AG04450 (cell line): Measurements from ENCODE around the gene PDZRN4. TPM values are rescaled to one million over a fixed set of nuclear protein-coding genes. Genes with fewer than 3 reads are reported as not detected.
"Not testable (repeated sequence)": the region's sequence is repeated elsewhere in the genome, so short reads cannot be mapped to it uniquely, and the experiment has no call there.

Source experiments
- CTCF ChIA-PET: fragments of 300-600, 350-600 bp; formaldehyde crosslinking; extraction: SDS; loops from one replicate; lab custom pipeline; 2022; ENCODE audit warnings: antibody characterized with exemption, inconsistent platforms; lab: Charles Lee
- POLR2A ChIA-PET: fragments of 350-600 bp; formaldehyde crosslinking; extraction: SDS; loops from one replicate; lab custom pipeline; 2021; ENCODE audit warnings: antibody characterized with exemption, inconsistent platforms; lab: Yijun Ruan, JAX
- DNase-seq: peaks from one replicate; pipeline ENCODE4 v3.0.0-alpha.2; 2011; ENCODE audit warnings: low read depth, low spot score
- H3K27ac ChIP-seq: one replicate; pipeline ENCODE4 v1.5.1; 2012; ENCODE audit warnings: low read depth, low read length, control low read depth
- H3K27me3 ChIP-seq: one replicate; pipeline ENCODE4 v1.6.0; 2012; ENCODE audit warnings: low read length; ENCODE audit not compliant: control insufficient read depth, insufficient read depth
- H3K4me3 ChIP-seq: 2 replicates; pipeline ENCODE4 v1.5.1; 2011; ENCODE audit warnings: mild to moderate bottlenecking, low read depth, low read length, control low read depth
- H3K9me3 ChIP-seq: 2 replicates; pipeline ENCODE4 v1.5.1; 2012; ENCODE audit warnings: low read length; ENCODE audit not compliant: control insufficient read depth, insufficient read depth
- CTCF ChIP-seq: IDR thresholded peaks from 2 replicates; pipeline ENCODE4 v1.5.1; 2011; ENCODE audit warnings: low read depth, low read length, control low read depth, inconsistent platforms
- polyA plus RNA-seq: library from polyadenylated mRNA; depleted of rRNA; stranded (reverse); fragments of >200 nt; gene quantifications from 2 replicates; pipeline ENCODE4 v1.2.3, GENCODE V29; 2011

Gene PDZRN4
- polyA plus RNA-seq, 1 experiment: not detected

GRCh38 chr12:41277946-41278267, 89.8 kb downstream of the PDZRN4 start:
- TF ChIP-seq CTCF: no peak
- no peak for DNase-seq
- ChIA-PET POLR2A (no interaction called here), CTCF (interaction anchor here (0.9 to 4.8 kb wide), 14 partner anchors 9 to 1094 kb away, joined by 3 to 125 read pairs (median 4); no protein-coding TSS in a partner anchor)
- no peak overlapping the region for H3K4me3 ChIP-seq
- H3K27ac ChIP-seq: no peak overlapping the region
- no peaks in the 10 kb centered on the region for H3K9me3 ChIP-seq
- H3K27me3 ChIP-seq: peaks cover 3% of the 10 kb centered on the region

- H3K4me3 ChIP-seq, H3K27me3 ChIP-seq, H3K9me3 ChIP-seq, POLR2A ChIA-PET, DNase-seq, H3K27ac ChIP-seq: not testable (repeated sequence)
- CTCF ChIA-PET: interaction anchor here (1.1 to 1.2 kb wide), 2 partner anchors 334 to 744 kb away, joined by 4 to 5 read pairs; no protein-coding TSS in a partner anchor
These were observed 92.4 kb downstream of the PDZRN4 start for GRCh38 chr12:41280341-41281095.

GRCh38 chr12:41285470-41285869, 97.3 kb downstream of the PDZRN4 start:
- CTCF ChIA-PET: not testable (repeated sequence)

GRCh38 chr12:41286426-41286825, 98.3 kb downstream of the PDZRN4 start:
- no peak for DNase-seq
- CTCF ChIA-PET: interaction anchor here (1.5 to 1.7 kb wide), 2 partner anchors 9 to 10 kb away, joined by 3 to 7 read pairs; no protein-coding TSS in a partner anchor
- Histone ChIP-seq H3K27me3 (no peaks in the 10 kb centered on the region), H3K9me3 (no peaks in the 10 kb centered on the region), H3K27ac (no peak overlapping the region), H3K4me3 (no peak overlapping the region)
- no peak for TF ChIP-seq CTCF
- POLR2A ChIA-PET: no interaction called here

More at GRCh38 chr12:41285470-41285869, 97.3 kb downstream of the PDZRN4 start:
- DNase-seq, H3K9me3 ChIP-seq, H3K4me3 ChIP-seq, POLR2A ChIA-PET, H3K27ac ChIP-seq, H3K27me3 ChIP-seq: not testable (repeated sequence)

GRCh38 chr12:41287500-41288141, 99.5 kb downstream of the PDZRN4 start:
- CTCF ChIA-PET: interaction anchor here (1.5 to 1.7 kb wide), 2 partner anchors 10 to 11 kb away, joined by 3 to 7 read pairs; no protein-coding TSS in a partner anchor
- TF ChIP-seq CTCF: no peak
- no peak overlapping the region for H3K4me3 ChIP-seq
- H3K27ac ChIP-seq: no peak overlapping the region
- no peak for DNase-seq
- H3K9me3 ChIP-seq: no peaks in the 10 kb centered on the region
- no peaks in the 10 kb centered on the region for H3K27me3 ChIP-seq
- POLR2A ChIA-PET: no interaction called here
